Measurements from ENCODE around the gene APCDD1. TPM values are rescaled to one million over a fixed set of nuclear protein-coding genes. Genes with fewer than 3 reads are reported as not detected.
A peak's percentile ranks its signal among the peaks of the same experiment; 100 is the strongest.

APCDD1 gene
- total RNA-seq, 1 donor from 2014 or later = 4.4 TPM

DNA sequence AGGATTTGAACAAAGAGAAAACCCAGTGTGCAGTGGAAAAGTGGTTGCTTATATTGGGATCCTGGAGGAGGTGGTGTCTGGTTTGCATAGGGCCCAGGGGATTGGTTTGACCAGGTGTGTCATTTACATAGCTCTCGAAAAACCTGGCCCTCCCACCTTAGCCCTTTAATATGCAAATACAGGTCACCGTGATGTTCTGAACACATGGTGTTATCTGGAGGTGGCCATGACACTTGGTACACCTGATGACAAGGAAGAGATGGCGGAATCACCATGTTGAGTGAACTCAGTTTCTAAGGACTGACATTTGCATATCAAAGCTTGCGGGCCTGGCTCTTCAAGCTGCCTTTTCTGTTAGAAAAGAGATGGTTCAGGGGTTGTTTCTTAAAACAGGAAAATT, 69.1 kb downstream of the APCDD1 start:
- Histone ChIP-seq H4K20me1 (ENCODE audit: insufficient read depth, low read length) (peaks cover 18% of the 10 kb centered on the region), H3K79me2 (ENCODE audit: insufficient read depth, low read length) (peaks cover 26% of the 10 kb centered on the region), H3K4me3 (ENCODE audit: insufficient read depth, low read depth, low read length) (no peak overlapping the region), H3K4me1 (ENCODE audit: insufficient read depth, low read length) (peaks cover 17% of the 10 kb centered on the region), H2AFZ (ENCODE audit: low read depth, low read length) (no peak overlapping the region), H3K27ac (ENCODE audit: low read depth, low read length) (no peak overlapping the region), H3K27me3 (ENCODE audit: insufficient read depth, low read length) (no peaks in the 10 kb centered on the region), H3K36me3 (ENCODE audit: insufficient read depth, low read length) (no peaks in the 10 kb centered on the region), H3K9me3 (ENCODE audit: insufficient read depth, low read depth, low read length) (no peaks in the 10 kb centered on the region), H3K4me2 (ENCODE audit: low read length) (no peak overlapping the region), H3K9ac (ENCODE audit: low read length) (no peak overlapping the region)
- H3K4me3 Mint-ChIP-seq (ENCODE audit: unreplicated experiment) = no peak overlapping the region
- no peak for DNase-seq (ENCODE audit: low read depth)
- peaks cover 2% of the 10 kb centered on the region for H3K36me3 Mint-ChIP-seq (ENCODE audit: low read depth, unreplicated experiment)
- TF ChIP-seq, protein P1, sequence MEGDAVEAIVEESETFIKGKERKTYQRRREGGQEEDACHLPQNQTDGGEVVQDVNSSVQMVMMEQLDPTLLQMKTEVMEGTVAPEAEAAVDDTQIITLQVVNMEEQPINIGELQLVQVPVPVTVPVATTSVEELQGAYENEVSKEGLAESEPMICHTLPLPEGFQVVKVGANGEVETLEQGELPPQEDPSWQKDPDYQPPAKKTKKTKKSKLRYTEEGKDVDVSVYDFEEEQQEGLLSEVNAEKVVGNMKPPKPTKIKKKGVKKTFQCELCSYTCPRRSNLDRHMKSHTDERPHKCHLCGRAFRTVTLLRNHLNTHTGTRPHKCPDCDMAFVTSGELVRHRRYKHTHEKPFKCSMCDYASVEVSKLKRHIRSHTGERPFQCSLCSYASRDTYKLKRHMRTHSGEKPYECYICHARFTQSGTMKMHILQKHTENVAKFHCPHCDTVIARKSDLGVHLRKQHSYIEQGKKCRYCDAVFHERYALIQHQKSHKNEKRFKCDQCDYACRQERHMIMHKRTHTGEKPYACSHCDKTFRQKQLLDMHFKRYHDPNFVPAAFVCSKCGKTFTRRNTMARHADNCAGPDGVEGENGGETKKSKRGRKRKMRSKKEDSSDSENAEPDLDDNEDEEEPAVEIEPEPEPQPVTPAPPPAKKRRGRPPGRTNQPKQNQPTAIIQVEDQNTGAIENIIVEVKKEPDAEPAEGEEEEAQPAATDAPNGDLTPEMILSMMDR (IDR thresholded peaks at IDR 0.05; ENCODE audit: insufficient read depth, low read depth, low read length) = no peak
- no peak for TF ChIP-seq EZH2 (IDR thresholded peaks at IDR 0.05; ENCODE audit: insufficient read depth, low read length)
- no peak for FAIRE-seq
- H3K27ac Mint-ChIP-seq (ENCODE audit: unreplicated experiment) = no peak overlapping the region
- H3K4me1 Mint-ChIP-seq (ENCODE audit: low read depth, unreplicated experiment) = peaks cover 27% of the 10 kb centered on the region
- H3K9me3 Mint-ChIP-seq (ENCODE audit: unreplicated experiment) = peaks cover 2% of the 10 kb centered on the region
- H3K27me3 Mint-ChIP-seq (ENCODE audit: low read depth, unreplicated experiment) = no peaks in the 10 kb centered on the region

DNA sequence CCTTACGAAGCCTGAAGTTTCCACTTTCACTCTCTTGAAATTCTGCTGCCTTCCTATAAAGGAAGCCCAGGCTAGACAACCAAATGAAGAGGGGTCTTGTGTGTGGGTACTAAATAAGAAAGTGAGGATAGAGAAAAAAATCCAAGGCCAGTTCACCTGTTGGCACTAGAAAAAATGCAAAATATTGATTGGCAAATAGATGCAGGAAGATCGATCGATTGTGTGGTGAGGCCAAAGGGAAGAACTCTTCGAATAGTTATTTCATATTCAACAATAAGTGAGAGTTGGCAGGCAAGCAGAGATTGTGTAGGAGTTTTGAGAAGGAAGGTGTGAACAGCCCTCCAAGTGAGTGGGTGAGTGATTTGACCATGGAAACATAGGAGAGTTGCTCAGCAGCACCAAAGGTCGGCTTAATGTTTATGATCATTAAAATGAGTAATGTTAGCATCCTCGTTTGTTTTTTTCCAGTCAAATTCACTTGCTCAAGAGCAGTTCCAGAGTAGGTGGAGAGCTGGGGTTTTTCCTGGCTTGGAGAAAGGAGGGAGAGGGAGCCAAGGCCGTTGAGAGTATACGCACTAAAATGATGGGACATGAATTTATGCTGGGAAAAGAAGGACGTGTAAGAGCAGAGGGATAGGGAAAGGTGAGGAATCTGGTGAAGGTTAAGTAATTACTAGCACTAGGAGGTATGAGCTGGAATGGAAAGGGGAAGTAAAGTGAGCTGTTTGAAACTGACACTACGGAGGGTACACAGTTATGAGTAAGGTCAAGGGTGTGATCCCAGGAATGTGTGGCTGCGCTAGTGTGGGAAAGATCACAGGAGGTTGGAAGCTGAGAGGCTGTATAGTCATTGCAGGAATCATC, 70.3 kb downstream of the APCDD1 start:
- Histone ChIP-seq H3K27ac (ENCODE audit: low read depth, low read length) (peak overlapping the region; percentile 87), H3K36me3 (ENCODE audit: insufficient read depth, low read length) (no peaks in the 10 kb centered on the region), H3K4me1 (ENCODE audit: insufficient read depth, low read length) (peaks cover 12% of the 10 kb centered on the region), H2AFZ (ENCODE audit: low read depth, low read length) (peak overlapping the region; percentile 79), H3K4me3 (ENCODE audit: insufficient read depth, low read depth, low read length) (no peak overlapping the region), H3K4me2 (ENCODE audit: low read length) (peak overlapping the region; percentile 95), H3K9me3 (ENCODE audit: insufficient read depth, low read depth, low read length) (no peaks in the 10 kb centered on the region), H3K79me2 (ENCODE audit: insufficient read depth, low read length) (peaks cover 38% of the 10 kb centered on the region), H4K20me1 (ENCODE audit: insufficient read depth, low read length) (peaks cover 30% of the 10 kb centered on the region), H3K27me3 (ENCODE audit: insufficient read depth, low read length) (no peaks in the 10 kb centered on the region), H3K9ac (ENCODE audit: low read length) (no peak overlapping the region)
- peak overlapping the region; percentile 94 for H3K4me3 Mint-ChIP-seq (ENCODE audit: unreplicated experiment)
- no peaks in the 10 kb centered on the region for H3K27me3 Mint-ChIP-seq (ENCODE audit: low read depth, unreplicated experiment)
- DNase-seq (ENCODE audit: low read depth) = peak; percentile 79
- peak overlapping the region; percentile 42 for H3K27ac Mint-ChIP-seq (ENCODE audit: unreplicated experiment)
- H3K36me3 Mint-ChIP-seq (ENCODE audit: low read depth, unreplicated experiment) = peaks cover 2% of the 10 kb centered on the region
- peaks cover 19% of the 10 kb centered on the region for H3K4me1 Mint-ChIP-seq (ENCODE audit: low read depth, unreplicated experiment)
- H3K9me3 Mint-ChIP-seq (ENCODE audit: unreplicated experiment) = peaks cover 2% of the 10 kb centered on the region
- FAIRE-seq = no peak
- TF ChIP-seq, protein P1 (IDR thresholded peaks at IDR 0.05; ENCODE audit: insufficient read depth, low read depth, low read length) = no peak
- TF ChIP-seq EZH2 (IDR thresholded peaks at IDR 0.05; ENCODE audit: insufficient read depth, low read length) = no peak

DNA sequence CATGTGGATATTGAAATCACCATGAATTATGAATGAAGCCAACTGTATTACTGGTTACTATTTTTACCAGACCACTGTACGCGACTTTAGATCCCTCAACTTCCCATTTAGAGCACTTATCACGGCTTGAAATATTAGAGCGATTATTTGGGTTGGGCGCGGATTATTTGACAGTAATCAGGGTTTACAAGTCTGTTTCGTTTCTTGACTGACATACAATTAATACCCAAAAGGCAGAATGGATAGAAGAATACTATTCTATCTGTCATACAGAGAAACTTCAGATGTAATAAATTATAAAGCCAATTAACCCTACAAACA, 70.9 kb downstream of the APCDD1 start:
- no peak for DNase-seq (ENCODE audit: low read depth)
- Histone ChIP-seq H3K9ac (ENCODE audit: low read length) (peak overlapping the region; percentile 93), H3K79me2 (ENCODE audit: insufficient read depth, low read length) (peaks cover 44% of the 10 kb centered on the region), H3K36me3 (ENCODE audit: insufficient read depth, low read length) (no peaks in the 10 kb centered on the region), H3K27ac (ENCODE audit: low read depth, low read length) (peak overlapping the region; percentile 87), H3K27me3 (ENCODE audit: insufficient read depth, low read length) (no peaks in the 10 kb centered on the region), H3K4me1 (ENCODE audit: insufficient read depth, low read length) (peaks cover 8% of the 10 kb centered on the region), H3K4me3 (ENCODE audit: insufficient read depth, low read depth, low read length) (peak overlapping the region; percentile 98), H3K4me2 (ENCODE audit: low read length) (peak overlapping the region; percentile 95), H2AFZ (ENCODE audit: low read depth, low read length) (peak overlapping the region; percentile 79), H3K9me3 (ENCODE audit: insufficient read depth, low read depth, low read length) (no peaks in the 10 kb centered on the region), H4K20me1 (ENCODE audit: insufficient read depth, low read length) (peaks cover 36% of the 10 kb centered on the region)
- TF ChIP-seq, protein P1 (IDR thresholded peaks at IDR 0.05; ENCODE audit: insufficient read depth, low read depth, low read length) = no peak
- no peak for TF ChIP-seq EZH2 (IDR thresholded peaks at IDR 0.05; ENCODE audit: insufficient read depth, low read length)
- Mint-ChIP-seq H3K27ac (ENCODE audit: unreplicated experiment) (peak overlapping the region; percentile 42), H3K4me1 (ENCODE audit: low read depth, unreplicated experiment) (peaks cover 20% of the 10 kb centered on the region), H3K36me3 (ENCODE audit: low read depth, unreplicated experiment) (peaks cover 2% of the 10 kb centered on the region), H3K4me3 (ENCODE audit: unreplicated experiment) (peak overlapping the region; percentile 94), H3K27me3 (ENCODE audit: low read depth, unreplicated experiment) (no peaks in the 10 kb centered on the region), H3K9me3 (ENCODE audit: unreplicated experiment) (peaks cover 2% of the 10 kb centered on the region)
- no peak for FAIRE-seq

All from astrocyte (in vitro differentiated cells and primary cell).